KMS-11 (cell line): ENCODE results near the gene RTCA.
"Not testable (repeated sequence)": the region's sequence is repeated elsewhere in the genome, so short reads cannot be mapped to it uniquely, and the experiment has no call there.

Experiments
- H2AFZ ChIP-seq: fragments of 200-600 bp; sonication (generic); 2 replicates; pipeline ENCODE4 v1.6.1; 2016; ENCODE audit warnings: antibody characterized with exemption, mixed run types, low read depth
- H3K27ac ChIP-seq: fragments of 200-600 bp; sonication (generic); 2 replicates; pipeline ENCODE4 v1.6.1; 2016; ENCODE audit warnings: mild to moderate bottlenecking, mixed run types
- H3K27me3 ChIP-seq: fragments of 200-600 bp; sonication (generic); 2 replicates; pipeline ENCODE4 v1.6.1; 2017; ENCODE audit warnings: mild to moderate bottlenecking, low read depth, mixed run types, moderate library complexity; ENCODE audit not compliant: insufficient read depth
- H3K36me3 ChIP-seq: fragments of 200-600 bp; sonication (generic); 2 replicates; pipeline ENCODE4 v1.6.1; 2017; ENCODE audit warnings: mild to moderate bottlenecking, mixed run types; ENCODE audit not compliant: insufficient read depth
- H3K4me1 ChIP-seq: fragments of 200-600 bp; sonication (generic); 2 replicates; pipeline ENCODE4 v1.6.1; 2016; ENCODE audit warnings: mild to moderate bottlenecking, low read depth, mixed run types; ENCODE audit not compliant: poor library complexity, severe bottlenecking
- H3K4me2 ChIP-seq: fragments of 200-600 bp; sonication (generic); 2 replicates; pipeline ENCODE4 v1.7.0; 2016; ENCODE audit warnings: mild to moderate bottlenecking, mixed run types
- H3K4me3 ChIP-seq: fragments of 200-600 bp; sonication (generic); IDR thresholded peaks from 2 replicates; pipeline ENCODE4 v1.6.1; 2017; ENCODE audit warnings: low read depth, low read length, mixed read lengths; ENCODE audit not compliant: insufficient read depth
- H3K79me2 ChIP-seq: fragments of 200-600 bp; sonication (generic); 2 replicates; pipeline ENCODE4 v1.6.1; 2016; ENCODE audit warnings: low read depth, mixed run types; ENCODE audit not compliant: insufficient read depth
- H3K9ac ChIP-seq: fragments of 200-600 bp; sonication (generic); 2 replicates; pipeline ENCODE4 v1.6.1; 2016; ENCODE audit warnings: mild to moderate bottlenecking, mixed run types
- H4K20me1 ChIP-seq: fragments of 200-600 bp; sonication (generic); 2 replicates; pipeline ENCODE4 v1.6.1; 2016; ENCODE audit warnings: mild to moderate bottlenecking, mixed run types; ENCODE audit not compliant: insufficient read depth
- CTCF ChIP-seq: fragments of 200-600 bp; sonication (generic); conservative IDR thresholded peaks from 2 replicates; pipeline ENCODE4 v1.6.1; 2017; ENCODE audit warnings: low read depth, mild to moderate bottlenecking, antibody characterized with exemption, low read length, moderate library complexity, mixed read lengths

The RTCA gene

DNA sequence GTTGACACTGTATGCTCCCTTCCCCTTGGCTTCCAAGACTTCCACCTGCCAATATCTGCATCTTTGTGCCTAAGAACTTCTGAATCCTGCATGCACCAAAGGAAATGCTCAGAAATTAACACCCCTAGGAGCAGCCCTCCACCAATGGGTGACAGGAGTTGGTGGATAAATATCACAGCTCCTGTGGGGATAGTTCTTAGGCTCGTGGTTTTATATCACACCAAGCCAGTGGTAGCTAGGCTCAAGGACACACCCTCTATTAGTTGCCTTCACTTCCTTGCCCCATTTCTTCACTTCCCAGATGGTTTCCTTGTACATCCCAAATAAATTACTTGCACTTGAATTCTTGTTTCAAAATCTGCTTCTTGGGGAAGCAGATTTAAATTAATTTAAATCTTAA, 69.4 kb downstream of the RTCA start:
- Histone ChIP-seq H3K27me3 (no peaks in the 10 kb centered on the region), H3K9ac (no peak overlapping the region), H4K20me1 (no peaks in the 10 kb centered on the region), H3K27ac (no peak overlapping the region), H3K4me1 (no peaks in the 10 kb centered on the region), H3K36me3 (no peaks in the 10 kb centered on the region), H3K4me2 (no peak overlapping the region), H2AFZ (no peak overlapping the region), H3K4me3 (no peak overlapping the region), H3K79me2 (no peaks in the 10 kb centered on the region)
- TF ChIP-seq CTCF, result no peak

DNA sequence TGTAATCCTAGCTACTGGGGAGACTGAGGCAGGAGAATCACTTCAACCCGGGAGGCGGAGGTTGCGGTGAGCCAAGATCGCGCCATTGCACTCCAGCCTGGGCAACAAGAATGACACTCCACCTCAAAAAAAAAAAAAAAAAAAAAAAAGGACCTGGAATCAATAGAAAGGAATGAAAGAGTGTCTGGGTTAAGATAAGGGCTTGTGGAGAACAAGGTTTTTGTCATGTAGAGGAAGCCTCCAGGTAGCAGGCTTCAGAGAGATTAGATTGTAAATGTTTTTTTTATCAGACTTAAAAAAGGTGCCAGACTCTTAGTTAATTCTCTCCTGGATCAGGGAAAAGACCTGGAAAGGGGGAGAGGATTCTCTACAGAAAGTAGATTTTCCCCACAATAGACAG, 71.9 kb downstream of the RTCA start:
- H3K27me3 ChIP-seq, H3K27ac ChIP-seq, H3K36me3 ChIP-seq, H3K79me2 ChIP-seq, H3K4me1 ChIP-seq, H3K4me2 ChIP-seq, H3K9ac ChIP-seq, H3K4me3 ChIP-seq, H4K20me1 ChIP-seq, H2AFZ ChIP-seq: not testable (repeated sequence)

DNA sequence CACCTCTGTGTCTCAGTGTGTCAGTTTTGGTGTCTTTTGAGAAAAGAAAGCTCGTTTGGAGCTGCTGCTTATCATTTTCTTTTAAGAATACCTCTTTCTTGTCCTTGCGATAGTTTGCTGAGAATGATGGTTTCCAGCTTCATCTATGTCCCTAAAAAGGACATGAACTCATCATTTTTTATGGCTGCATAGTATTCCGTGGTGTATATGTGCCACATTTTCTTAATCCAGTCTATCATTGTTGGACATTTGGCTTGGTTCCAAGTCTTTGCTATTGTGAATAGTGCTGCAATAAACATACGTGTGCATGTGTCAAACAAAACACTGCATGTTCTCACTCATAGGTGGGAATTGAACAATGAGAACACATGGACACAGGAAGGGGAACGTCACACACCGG, 73.7 kb downstream of the RTCA start:
- not testable (repeated sequence) for H4K20me1 ChIP-seq, H2AFZ ChIP-seq, H3K36me3 ChIP-seq, H3K27ac ChIP-seq, H3K4me1 ChIP-seq, H3K9ac ChIP-seq, H3K27me3 ChIP-seq, H3K4me3 ChIP-seq, H3K4me2 ChIP-seq, H3K79me2 ChIP-seq

GRCh38 chr1:100340494-100340893, 74.5 kb downstream of the RTCA start:
- no peaks in the 10 kb centered on the region for H3K4me1 ChIP-seq
- no peak overlapping the region for H2AFZ ChIP-seq
- H3K27ac ChIP-seq, result no peak overlapping the region
- no peaks in the 10 kb centered on the region for H4K20me1 ChIP-seq
- H3K36me3 ChIP-seq, result no peaks in the 10 kb centered on the region
- TF ChIP-seq CTCF, result no peak
- no peak overlapping the region for H3K4me3 ChIP-seq
- no peaks in the 10 kb centered on the region for H3K27me3 ChIP-seq
- H3K9ac ChIP-seq, result no peak overlapping the region
- no peaks in the 10 kb centered on the region for H3K79me2 ChIP-seq
- H3K4me2 ChIP-seq, result no peak overlapping the region

DNA sequence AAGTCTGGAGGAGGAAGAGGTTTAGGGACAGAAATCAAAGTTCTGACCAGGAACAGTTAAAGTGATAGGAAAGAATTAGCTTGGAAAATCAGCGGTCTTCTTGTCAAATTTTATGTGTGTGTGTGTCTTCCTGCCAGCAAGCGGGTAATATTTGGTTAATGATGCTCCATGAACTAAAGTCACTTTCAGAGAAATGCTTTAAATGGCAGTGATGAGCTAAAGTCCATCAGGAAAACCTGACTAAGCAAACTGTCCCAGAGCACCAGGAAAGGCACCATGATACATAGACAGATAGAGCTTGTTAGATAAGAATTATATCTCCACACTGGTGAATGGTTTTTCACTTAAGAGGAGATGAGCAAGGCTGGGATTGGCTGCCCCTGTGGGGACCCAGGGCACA, 76.3 kb downstream of the RTCA start:
- H2AFZ ChIP-seq, result no peak overlapping the region

More for the DNA sequence above, 76.3 kb downstream of the RTCA start:
- Histone ChIP-seq H3K9ac (no peak overlapping the region), H3K27ac (no peak overlapping the region), H3K4me1 (no peaks in the 10 kb centered on the region), H3K4me2 (no peak overlapping the region), H3K36me3 (no peaks in the 10 kb centered on the region), H3K79me2 (no peaks in the 10 kb centered on the region), H3K4me3 (no peak overlapping the region), H4K20me1 (no peaks in the 10 kb centered on the region), H3K27me3 (no peaks in the 10 kb centered on the region)
- TF ChIP-seq CTCF, result no peak
